Stimulated activated CD4-positive, alpha-beta T cell treated with anti-CD3 and anti-CD28 coated beads, Interleukin-4, amount 100 ng/mL, for 48 hours (primary cell): ENCODE data around the gene KRTAP1-1.
"Not testable (repeated sequence)": the region's sequence is repeated elsewhere in the genome, so short reads cannot be mapped to it uniquely, and the experiment has no call there.

ENCODE experiments used
- DNase-seq, 2 donors: peaks; one replicate each; pipeline ENCODE4 v3.0.0-alpha.2; 2020; ENCODE audit warnings: low read depth in 2 of 2

Gene KRTAP1-1

DNA sequence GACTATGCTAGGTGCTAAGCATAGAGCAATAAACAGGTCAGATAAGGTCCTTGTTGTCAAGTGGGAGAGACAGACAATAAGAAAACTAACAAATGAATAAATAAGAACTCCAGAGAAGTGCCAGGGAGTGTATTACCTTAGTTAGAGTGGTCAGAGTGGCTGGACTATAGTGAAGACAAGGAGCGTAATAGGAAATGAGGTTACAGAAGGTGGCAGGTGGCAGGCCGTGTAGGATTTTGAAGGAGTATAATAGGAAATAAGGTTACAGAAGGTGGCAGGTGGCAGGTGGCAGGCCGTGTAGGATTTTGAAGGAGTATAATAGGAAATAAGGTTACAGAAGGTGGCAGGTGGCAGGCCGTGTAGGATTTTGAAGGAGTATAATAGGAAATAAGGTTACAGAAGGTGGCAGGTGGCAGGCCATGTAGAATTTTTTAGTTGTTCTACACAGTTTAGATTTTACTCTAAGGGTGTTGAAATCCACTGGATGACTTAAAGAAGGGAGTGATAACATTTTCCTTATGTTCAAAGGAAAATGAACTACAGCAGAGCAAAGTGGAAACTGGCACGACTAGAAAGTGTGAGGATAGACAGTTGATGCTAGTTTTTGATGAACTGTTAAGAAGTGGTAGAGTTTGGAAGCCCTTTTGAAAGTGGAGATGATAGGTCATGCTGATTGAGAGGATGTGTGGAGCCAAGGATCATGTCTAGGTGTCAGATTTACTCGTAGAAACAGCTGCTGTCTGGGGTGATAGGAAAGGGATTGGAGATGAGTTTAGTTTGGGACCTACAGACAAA lies 28.7 kb downstream of the KRTAP1-1 start:
- DNase-seq: no peak

DNA sequence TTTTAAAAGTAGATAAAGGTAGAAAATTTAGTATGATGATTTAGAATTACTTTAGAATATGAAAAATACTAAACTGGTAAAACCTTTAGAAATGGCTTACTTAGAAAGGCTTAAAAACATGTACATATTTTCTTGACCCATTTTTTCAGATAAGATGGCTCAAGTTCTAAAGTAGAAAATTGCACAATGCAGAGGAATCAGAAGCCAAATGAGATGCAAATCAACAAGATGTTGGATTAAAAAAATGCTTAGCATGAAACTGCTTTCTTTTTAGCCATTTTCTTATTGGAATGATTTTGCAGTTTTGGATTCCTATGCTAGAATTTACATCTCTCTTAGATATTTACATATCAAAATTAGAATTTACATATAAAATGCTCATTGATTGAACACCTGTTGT lies 30.8 kb downstream of the KRTAP1-1 start:
- DNase-seq: no peak

DNA sequence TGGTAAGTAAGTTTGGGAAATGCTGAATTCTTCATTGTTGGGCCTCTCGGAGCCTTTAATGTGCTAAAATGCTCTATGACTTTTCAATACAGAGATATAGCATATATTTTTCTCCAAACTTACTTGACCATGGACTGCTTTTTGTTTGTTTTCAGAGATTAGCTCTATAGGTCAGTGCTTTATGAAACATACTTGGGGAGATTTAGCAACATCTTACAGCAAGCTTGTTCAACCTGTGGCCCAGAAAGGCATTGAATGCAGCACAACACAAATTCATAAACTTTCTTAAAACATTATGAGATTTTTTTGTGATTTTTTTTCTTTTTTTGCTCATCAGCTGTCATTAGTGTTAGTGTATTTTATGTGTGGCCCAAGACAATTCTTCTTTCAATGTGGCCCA lies 31.3 kb downstream of the KRTAP1-1 start:
- DNase-seq: no peak

DNA sequence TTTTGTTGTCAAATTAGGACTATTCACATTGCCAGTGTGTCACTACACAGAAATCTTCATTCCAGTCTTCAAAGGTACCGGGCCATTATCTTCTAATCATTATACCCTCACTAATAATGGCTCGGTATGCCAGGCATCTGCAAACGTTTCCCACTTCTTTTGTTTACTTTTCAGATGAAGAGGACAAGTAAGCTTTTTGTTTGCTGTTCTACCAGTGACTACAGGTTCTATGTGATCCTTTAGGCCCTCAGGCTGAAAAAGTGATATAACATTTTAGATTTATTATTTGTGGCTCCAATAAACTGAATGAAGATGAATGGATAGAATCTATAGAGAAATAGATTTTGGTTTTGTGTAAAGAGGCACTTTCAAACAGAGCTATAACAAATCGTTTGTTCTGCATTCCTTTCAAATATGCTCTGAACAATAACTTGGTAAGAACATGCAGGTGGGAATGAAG lies 31.9 kb downstream of the KRTAP1-1 start:
- DNase-seq: no peak

DNA sequence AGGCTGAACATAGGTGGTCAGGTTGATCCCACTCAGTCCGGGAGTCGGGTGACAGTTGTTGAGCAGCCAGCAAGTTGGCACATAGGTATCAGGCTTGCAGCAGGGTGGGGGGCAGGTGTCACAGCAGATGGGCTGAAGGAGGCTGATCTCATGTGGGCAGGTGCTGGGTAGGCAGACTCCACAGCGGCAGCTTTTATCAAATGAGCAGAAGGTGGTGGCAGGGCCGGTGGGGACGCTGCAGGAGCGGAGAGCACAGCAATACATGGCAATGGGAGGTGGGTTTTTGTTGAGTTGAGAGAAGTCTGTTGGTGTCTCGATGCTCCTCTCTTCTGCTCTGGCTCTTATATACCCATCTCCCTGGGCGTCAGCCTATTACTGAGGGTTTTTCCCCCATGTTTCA lies 32.4 kb downstream of the KRTAP1-1 start, which contains the start of gene KRTAP3-1:
TSS of gene KRTAP3-1 (minus strand) at position 318 of the 400 bp plus-strand sequence. CDS start at position 264, 54 bp downstream.
- DNase-seq: no peak

DNA sequence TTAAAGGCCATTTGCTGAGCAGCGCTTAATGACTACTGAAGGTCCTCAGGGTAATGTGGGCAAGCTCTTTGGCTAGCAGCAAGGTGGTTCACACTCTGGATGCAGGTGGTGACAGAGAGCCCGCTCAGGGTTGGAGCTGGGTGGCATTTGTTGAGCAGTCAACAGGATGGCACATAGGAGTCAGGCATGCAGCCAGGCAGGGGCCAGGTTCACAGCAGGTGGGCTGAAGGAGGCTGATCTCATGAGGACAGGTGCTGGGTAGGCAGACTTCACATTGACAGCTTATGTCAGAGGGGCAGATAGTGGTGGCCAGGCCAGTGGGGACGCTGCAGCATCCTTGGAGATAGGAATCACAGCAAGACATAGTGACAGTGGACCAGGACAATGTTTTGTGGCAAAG lies 36.9 kb downstream of the KRTAP1-1 start:
- no peak for DNase-seq

DNA sequence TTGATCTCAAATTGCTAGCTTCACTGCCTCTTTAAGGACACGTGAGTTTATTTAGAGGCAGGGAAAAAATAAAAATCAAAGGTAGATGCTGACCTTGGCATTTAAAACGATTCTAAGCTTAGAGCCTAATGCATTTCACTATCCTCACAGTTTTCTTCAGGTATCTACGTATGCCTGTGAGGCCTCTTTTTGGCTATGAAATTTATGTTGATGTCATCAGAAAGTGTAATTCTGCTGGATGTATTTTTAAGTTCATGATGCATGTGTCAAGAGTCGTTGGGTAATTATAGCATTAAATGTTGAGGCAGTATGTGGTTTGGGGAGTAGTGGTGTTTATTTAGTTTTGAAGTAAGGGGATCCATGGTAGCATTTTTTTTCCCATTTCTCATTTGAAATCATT lies 37.3 kb downstream of the KRTAP1-1 start:
- no peak for DNase-seq

DNA sequence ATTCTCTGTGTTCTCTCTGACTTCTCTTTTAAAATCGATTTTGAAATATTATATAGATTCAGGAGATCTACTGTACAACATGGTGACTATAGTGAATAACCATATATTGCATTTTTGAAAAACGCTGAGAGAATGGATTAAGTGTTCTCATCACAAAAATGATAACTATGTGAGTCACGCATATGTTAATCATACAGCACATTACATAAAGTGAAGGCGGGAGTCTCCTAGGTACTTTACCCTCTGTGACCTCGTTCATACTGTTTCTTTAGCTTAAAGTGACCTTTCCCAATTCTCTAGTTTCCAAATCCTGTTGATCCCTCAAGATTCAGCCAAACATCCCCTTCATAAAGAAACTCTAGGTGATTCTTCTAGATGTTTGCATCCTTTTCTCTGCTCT lies 38.4 kb downstream of the KRTAP1-1 start:
- DNase-seq: no peak

DNA sequence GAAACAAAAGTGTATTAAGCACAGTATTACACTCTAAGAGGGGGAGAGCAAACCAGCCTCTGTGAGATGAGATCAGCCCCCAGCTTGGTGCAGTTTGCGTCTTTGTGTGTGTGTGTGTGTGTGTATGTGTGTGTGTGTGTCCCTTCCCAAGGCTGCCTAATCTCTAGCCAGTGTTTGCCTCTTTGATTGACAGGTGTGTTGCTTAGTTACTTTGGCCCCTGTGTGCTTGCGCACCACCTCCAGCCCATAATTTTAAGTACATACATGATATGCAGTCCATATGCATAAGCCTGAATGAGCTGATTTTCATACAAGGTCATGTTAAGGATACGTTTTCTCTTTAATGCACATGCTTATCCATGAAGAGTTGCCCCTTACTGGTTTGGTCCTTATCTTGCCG lies 39.5 kb downstream of the KRTAP1-1 start:
- no peak for DNase-seq

DNA sequence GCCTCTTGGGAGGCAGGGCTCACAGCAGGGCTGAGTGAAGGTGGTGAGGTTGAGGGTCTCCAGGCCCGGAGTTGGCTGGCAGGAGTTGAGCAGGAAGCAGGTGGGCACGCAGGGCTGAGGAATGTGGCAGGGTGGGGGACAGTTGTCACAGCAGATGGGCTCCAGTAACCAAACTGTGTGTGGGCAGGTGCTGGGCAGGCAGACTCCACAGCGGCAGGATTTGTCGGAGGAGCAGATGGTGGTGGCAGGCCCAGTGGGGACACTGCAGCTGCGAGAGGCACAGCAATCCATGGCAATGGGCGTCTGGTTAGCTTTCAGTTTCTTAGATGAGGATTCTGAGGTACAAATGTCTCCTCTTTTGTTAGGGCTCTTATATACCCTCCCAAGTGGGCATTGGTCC lies 41.7 kb downstream of the KRTAP1-1 start, which contains the start of gene KRTAP3-2:
TSS of gene KRTAP3-2 (minus strand) at position 344 of the 400 bp plus-strand sequence. CDS start at position 291, 53 bp downstream.
- DNase-seq: not testable (repeated sequence)

DNA sequence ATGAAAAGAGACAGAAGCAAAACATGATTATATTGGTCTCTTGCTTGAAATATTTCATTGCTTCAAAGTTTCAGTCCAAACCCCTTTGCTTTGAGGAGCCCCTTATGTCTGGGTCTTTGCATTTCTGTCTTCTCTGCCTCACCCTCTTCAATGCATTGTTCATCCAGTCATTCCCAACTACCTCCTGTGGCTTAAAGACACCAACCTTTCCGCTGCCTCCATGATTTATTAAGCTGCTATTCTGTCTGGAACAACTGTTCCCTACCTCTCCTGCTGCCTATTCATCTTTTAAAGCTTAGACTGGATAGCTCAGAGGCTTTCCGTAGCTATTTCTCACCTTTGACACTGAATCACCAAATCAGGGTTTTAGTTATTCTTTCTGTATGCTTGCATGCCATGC lies 43.9 kb downstream of the KRTAP1-1 start:
- DNase-seq: no peak

DNA sequence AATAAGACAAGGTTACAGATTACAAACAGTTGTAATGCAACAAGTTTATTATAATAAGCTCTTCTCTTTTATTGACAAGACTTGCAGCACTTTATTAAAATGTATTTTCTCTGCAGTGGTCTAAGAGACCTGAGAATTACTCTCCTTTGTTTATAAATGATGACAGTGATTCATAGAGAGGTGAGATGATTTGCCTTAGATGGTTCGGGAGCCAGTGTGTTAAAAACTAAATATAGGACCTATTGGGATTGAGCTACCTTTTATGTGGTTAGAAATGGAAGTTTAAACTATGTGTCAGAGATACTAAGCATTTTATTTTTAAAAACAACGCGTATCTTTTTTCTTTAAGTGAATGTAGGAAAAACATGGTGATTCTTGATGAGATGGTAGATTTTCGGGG lies 44.4 kb downstream of the KRTAP1-1 start:
- DNase-seq: no peak

DNA sequence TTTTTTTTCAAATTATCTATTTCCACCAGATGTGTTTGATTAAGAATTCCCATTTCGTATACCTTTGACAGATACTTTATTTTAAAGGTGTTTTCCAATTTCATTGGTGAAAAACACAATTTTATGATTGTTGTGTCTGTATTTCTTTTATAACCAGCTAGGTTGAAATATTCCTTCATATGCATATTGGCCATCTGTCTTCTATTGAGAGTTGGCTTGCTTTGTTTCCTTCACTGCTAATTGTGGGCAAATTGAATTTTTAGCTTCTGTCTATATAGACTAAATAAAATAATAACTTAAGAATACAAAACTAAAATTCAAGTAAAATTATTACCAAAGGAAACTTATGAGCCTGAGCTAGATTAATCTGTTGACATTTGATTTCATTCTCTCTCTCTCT lies 46.1 kb downstream of the KRTAP1-1 start:
- DNase-seq: no peak

DNA sequence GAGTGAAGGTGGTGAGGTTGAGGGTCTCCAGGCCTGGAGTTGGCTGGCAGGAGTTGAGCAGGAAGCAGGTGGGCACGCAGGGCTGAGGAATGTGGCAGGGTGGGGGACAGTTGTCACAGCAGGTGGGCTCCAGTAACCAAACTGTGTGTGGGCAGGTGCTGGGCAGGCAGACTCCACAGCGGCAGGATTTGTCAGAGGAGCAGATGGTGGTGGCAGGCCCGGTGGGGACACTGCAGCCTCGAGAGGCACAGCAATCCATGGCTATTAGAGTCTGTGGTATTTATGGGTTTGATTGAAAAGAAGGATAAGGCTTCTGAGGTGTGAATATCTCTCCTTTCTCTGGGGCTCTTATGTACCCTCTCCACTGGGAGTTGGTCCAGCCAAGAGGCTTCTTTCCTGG lies 47.4 kb downstream of the KRTAP1-1 start, which contains the start of gene KRTAP3-3:
TSS of gene KRTAP3-3 (minus strand) at position 326 of the 400 bp plus-strand sequence. CDS start at position 259, 67 bp downstream.
- DNase-seq: no peak

DNA sequence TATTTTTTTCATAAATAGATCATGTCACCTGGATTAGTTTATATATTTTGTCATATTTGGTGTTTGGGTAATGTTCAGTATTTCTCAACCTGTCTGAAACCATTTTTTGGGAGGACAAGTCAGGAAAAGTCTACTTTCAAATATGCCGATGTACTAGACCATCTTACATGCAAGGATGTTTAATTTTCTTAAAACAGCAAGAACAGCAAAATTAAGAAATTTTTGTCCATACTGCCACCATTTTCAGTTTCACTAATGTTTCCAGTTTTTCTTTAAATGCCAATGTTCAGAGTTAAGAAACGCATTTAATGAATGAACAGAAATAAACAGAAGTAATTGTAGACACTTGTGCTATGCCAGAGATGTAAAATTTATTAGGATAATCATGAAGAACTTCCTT lies 48.2 kb downstream of the KRTAP1-1 start:
- no peak for DNase-seq

DNA sequence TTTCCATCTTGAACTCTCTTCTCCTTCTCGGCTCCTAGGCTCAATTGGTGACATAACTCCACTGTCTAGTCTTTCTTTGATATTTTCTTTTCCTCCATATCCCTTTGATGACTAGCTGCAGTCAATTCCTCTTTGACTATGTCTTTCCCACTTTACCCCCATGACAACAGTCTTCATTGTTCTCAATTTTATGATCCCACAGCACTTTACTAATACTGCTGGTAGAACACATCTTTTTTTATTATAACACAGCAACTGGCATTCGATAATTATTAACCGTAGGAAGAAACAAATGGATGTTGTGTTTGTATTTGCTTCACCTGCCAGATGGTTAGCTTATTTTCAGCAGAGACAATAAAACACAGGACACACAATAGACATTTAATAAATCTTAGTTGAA lies 48.6 kb downstream of the KRTAP1-1 start:
- no peak for DNase-seq
